HepG2 (cell line): ENCODE data around the gene CTNNA3. TPM values are rescaled to one million over a fixed set of nuclear protein-coding genes. Genes with fewer than 3 reads are reported as not detected.

ENCODE experiments used
- ATAC-seq: fragments of 200-7000 bp; cut with Tn5 transposase; 3 replicates; pipeline ENCODE4 v1.9.1; 2020; ENCODE audit warnings: mild to moderate bottlenecking, moderate library complexity
- BruUV-seq: library from RNA; stranded (reverse); fragments of 400-500 nt; replicated peaks from 2 replicates; lab custom pipeline; 2021; lab: Mats Ljungman, UMichigan
- CTCF ChIA-PET: fragments of 300-600 bp; formaldehyde crosslinking; extraction: SDS; loops from one replicate; lab custom pipeline; 2021; ENCODE audit warnings: low total read pairs, inconsistent platforms, low intra/inter-chr PET ratio; lab: Yijun Ruan, JAX
- POLR2A ChIA-PET: fragments of 350-600 bp; sonication (Branson Sonifier 250); formaldehyde crosslinking; loops from one replicate; lab custom pipeline; 2020; ENCODE audit warnings: antibody characterized with exemption, inconsistent platforms; lab: Yijun Ruan, JAX
- DNase-seq: peaks from one replicate; pipeline ENCODE4 v3.0.0-alpha.2; 2015; ENCODE audit warnings: low spot score
- FAIRE-seq: peaks from 3 replicates; lab custom pipeline; 2011; peaks lifted over from hg19 to GRCh38; lab: Jason Lieb, UNC
- H2AFZ ChIP-seq: one replicate; pipeline ENCODE4 v1.6.1; 2011; ENCODE audit warnings: low read length, inconsistent platforms
- H3K27ac ChIP-seq: fragments of 300-600 bp; 3 replicates; pipeline ENCODE4 v1.8.0; 2011; ENCODE audit warnings: mixed run types, mild to moderate bottlenecking, mixed read lengths, low read length, inconsistent platforms; ENCODE audit not compliant: insufficient read depth; ENCODE audit errors: extremely low read length
- H3K27me3 ChIP-seq, 2 experiments: fragments of 200-600 bp in 1 of 2; 2 replicates in 1 of 2; 3 replicates in 1 of 2; pipeline versions ENCODE4 v1.6.0 to v1.8.0; 2011; ENCODE audit warnings: low read length in 2 of 2, mild to moderate bottlenecking in 2 of 2, moderate library complexity in 2 of 2, inconsistent platforms in 1 of 2; ENCODE audit not compliant: insufficient read depth in 2 of 2, control insufficient read depth in 1 of 2
- H3K36me3 ChIP-seq, 2 experiments: fragments of 200-600 bp in 1 of 2; replicated peaks in 1 of 2; 2 replicates in 1 of 2; 3 replicates in 1 of 2; pipeline versions ENCODE4 v1.5.1 to v1.8.0; 2011; ENCODE audit warnings: low read length in 2 of 2, inconsistent platforms in 1 of 2; ENCODE audit not compliant: insufficient read depth in 2 of 2, control insufficient read depth in 1 of 2
- H3K4me1 ChIP-seq: 2 replicates; pipeline ENCODE4 v1.5.1; 2012; ENCODE audit warnings: low read length, inconsistent platforms; ENCODE audit not compliant: insufficient read depth
- H3K4me2 ChIP-seq: 2 replicates; pipeline ENCODE4 v1.6.0; 2011; ENCODE audit warnings: low read depth, low read length, inconsistent platforms
- H3K4me3 ChIP-seq, 3 experiments: fragments of 200-600 bp in 1 of 3; sonication (generic), shearing (Covaris generic) in 1 of 3; replicated peaks in 1 of 3; 2 replicates each; pipeline ENCODE4 v1.5.1; 2011 to 2016; ENCODE audit warnings: low read length in 3 of 3, inconsistent platforms in 2 of 3, low read depth in 2 of 3, mild to moderate bottlenecking in 2 of 3, control low read depth in 1 of 3, mixed read lengths in 1 of 3; ENCODE audit not compliant: insufficient read depth in 1 of 3
- H3K79me2 ChIP-seq: one replicate; pipeline ENCODE4 v1.6.1; 2011; ENCODE audit warnings: low read length, inconsistent platforms; ENCODE audit not compliant: insufficient read depth
- H3K9ac ChIP-seq: 2 replicates; pipeline ENCODE4 v1.6.0; 2011; ENCODE audit warnings: mild to moderate bottlenecking, low read depth, low read length, inconsistent platforms; ENCODE audit not compliant: insufficient read depth
- H3K9me3 ChIP-seq: 2 replicates; pipeline ENCODE4 v1.5.1; 2012; ENCODE audit warnings: mild to moderate bottlenecking, low read length
- H4K20me1 ChIP-seq: 2 replicates; pipeline ENCODE4 v1.6.0; 2011; ENCODE audit warnings: inconsistent platforms, mild to moderate bottlenecking, low read length, moderate library complexity; ENCODE audit not compliant: insufficient read depth
- ARNT2 ChIP-seq: sonication (generic); formaldehyde crosslinking; IDR thresholded peaks from 2 replicates; pipeline ENCODE4 v1.8.0; 2022; ENCODE audit warnings: mild to moderate bottlenecking, low read depth, missing genetic modification reagents, moderate library complexity
- CHD4 ChIP-seq: fragments of 200-600 bp; sonication (generic); IDR thresholded peaks from 2 replicates; pipeline ENCODE4 v1.7.0; 2017; ENCODE audit warnings: mild to moderate bottlenecking, low read length, borderline replicate concordance
- FOXP1 ChIP-seq, 2 experiments: fragments of 450-650 bp in 1 of 2; IDR thresholded peaks; 2 replicates each; pipeline ENCODE4 v1.6.1; 2017 to 2018; ENCODE audit warnings: antibody characterized with exemption in 1 of 2
- HNF4G ChIP-seq, 2 experiments: sonication (generic) in 1 of 2; formaldehyde crosslinking in 1 of 2; IDR thresholded peaks; 2 replicates each; pipeline versions ENCODE4 v1.4.0 to v1.6.1; 2011 to 2020; ENCODE audit warnings: borderline replicate concordance in 2 of 2, low read depth in 2 of 2, mild to moderate bottlenecking in 2 of 2, low read length in 1 of 2, missing genetic modification reagents in 1 of 2, moderate library complexity in 1 of 2
- HNRNPK ChIP-seq: fragments of 200-400 bp; formaldehyde crosslinking; IDR thresholded peaks from 2 replicates; pipeline ENCODE4 v1.6.1; 2018; ENCODE audit warnings: low read length, low read depth, moderate library complexity, mild to moderate bottlenecking; ENCODE audit not compliant: poor library complexity, severe bottlenecking
- MED1 ChIP-seq: sonication (generic); formaldehyde crosslinking; IDR thresholded peaks from 2 replicates; pipeline ENCODE4 v1.4.0; 2020; ENCODE audit warnings: missing genetic modification reagents
- PHF8 ChIP-seq: sonication (generic); formaldehyde crosslinking; IDR thresholded peaks from 2 replicates; pipeline ENCODE4 v1.5.0; 2020; ENCODE audit warnings: missing genetic modification reagents
- POGZ ChIP-seq: sonication (generic); formaldehyde crosslinking; IDR thresholded peaks from 2 replicates; pipeline ENCODE4 v1.4.0; 2020; ENCODE audit warnings: mild to moderate bottlenecking, missing genetic modification reagents
- SRSF1 ChIP-seq: fragments of 200-400 bp; formaldehyde crosslinking; optimal IDR thresholded peaks from 2 replicates; pipeline ENCODE3; 2017; ENCODE audit warnings: mild to moderate bottlenecking, low read depth, low read length, moderate library complexity
- TAF1 ChIP-seq: sonication (generic); formaldehyde crosslinking; IDR thresholded peaks from 2 replicates; pipeline ENCODE4 v1.4.0; 2020; ENCODE audit warnings: missing genetic modification reagents
- TCF7L2 ChIP-seq: IDR thresholded peaks from 2 replicates; pipeline ENCODE4 v1.6.1; 2011; ENCODE audit warnings: mild to moderate bottlenecking, low read depth, low read length, moderate library complexity
- THYN1 ChIP-seq: sonication (generic); formaldehyde crosslinking; IDR thresholded peaks from 2 replicates; pipeline ENCODE4 v1.8.1; 2023; ENCODE audit warnings: low read depth, mild to moderate bottlenecking, moderate library complexity, missing genetic modification reagents, borderline replicate concordance
- ZBTB7A ChIP-seq: sonication (generic); formaldehyde crosslinking; IDR thresholded peaks from 2 replicates; pipeline ENCODE4 v1.8.0; 2022; ENCODE audit warnings: mild to moderate bottlenecking, missing genetic modification reagents
- ZFP82 ChIP-seq: sonication (generic); formaldehyde crosslinking; IDR thresholded peaks from 2 replicates; pipeline ENCODE4 v1.5.1; 2020; ENCODE audit warnings: mild to moderate bottlenecking, missing genetic modification reagents, borderline replicate concordance
- ZNF326 ChIP-seq: sonication (generic); formaldehyde crosslinking; IDR thresholded peaks from 2 replicates; pipeline ENCODE4 v1.4.0; 2020; ENCODE audit warnings: missing genetic modification reagents, borderline replicate concordance
- ZNF546 ChIP-seq: sonication (generic); formaldehyde crosslinking; conservative IDR thresholded peaks from 2 replicates; pipeline ENCODE4 v1.8.1; 2023; ENCODE audit warnings: mild to moderate bottlenecking, missing genetic modification reagents
- ZNF547 ChIP-seq: sonication (generic); formaldehyde crosslinking; IDR thresholded peaks from 2 replicates; pipeline ENCODE4 v1.5.1; 2020; ENCODE audit warnings: mild to moderate bottlenecking, missing genetic modification reagents
- ZSCAN30 ChIP-seq: sonication (generic); formaldehyde crosslinking; IDR thresholded peaks from 2 replicates; pipeline ENCODE4 v1.5.0; 2020; ENCODE audit warnings: mild to moderate bottlenecking, missing genetic modification reagents
- WGBS: methylation state at CpG from one replicate; pipeline ENCODE4 v1.1.6; 2017; ENCODE audit warnings: low lambda C conversion rate; 5-methylcytosine and 5-hydroxymethylcytosine counted together
- in situ Hi-C: cut with HindIII; loops from 2 replicates; pipeline ENCODE4 v1.10.0; 2017; ENCODE audit warnings: low pct_unique_long_range_greater_than_20kb; ENCODE audit not compliant: extremely low pct_ligation_motif_present
- intact Hi-C: fragments of 100-400 bp; cut with micrococcal nuclease; formaldehyde crosslinking; loops from one replicate; pipeline ENCODE4 v1.10.0; 2022; ENCODE audit not compliant: unreplicated experiment
- polyA plus RNA-seq, 8 experiments: library from polyadenylated mRNA; depleted of rRNA in 3 of 8; stranded (reverse) in 7 of 8; unstranded in 1 of 8; fragments of >200 nt; fragmentation: Illumina TruSeq in 4 of 8; extraction: Trizol in 4 of 8; gene quantifications; 2 replicates each; pipeline versions ENCODE4 v1.2.1 to v1.2.3, GENCODE V29; 2011 to 2016; ENCODE audit warnings: low read depth in 4 of 8, missing spikeins in 1 of 8, mixed read lengths in 1 of 8; ENCODE audit not compliant: insufficient read depth in 1 of 8
- total RNA-seq, 5 experiments: library from RNA; depleted of rRNA; stranded (reverse); fragments of >200 nt; fragmentation: Illumina TruSeq; extraction: Trizol; gene quantifications; 2 replicates each; pipeline ENCODE4 v1.2.3, GENCODE V29; 2016; ENCODE audit warnings: low read depth in 1 of 5
- TF ChIP-seq, protein P1 (sequence below): sonication (generic); formaldehyde crosslinking; IDR thresholded peaks from 2 replicates; pipeline ENCODE4 v1.9.0; 2021; ENCODE audit warnings: missing genetic modification reagents, borderline replicate concordance

The CTNNA3 gene
- total and polyA plus RNA-seq, 2 of the 13 experiments (the other 11 are each of a cell fraction or from before 2014, with no cell fraction given), result not detected

DNA sequence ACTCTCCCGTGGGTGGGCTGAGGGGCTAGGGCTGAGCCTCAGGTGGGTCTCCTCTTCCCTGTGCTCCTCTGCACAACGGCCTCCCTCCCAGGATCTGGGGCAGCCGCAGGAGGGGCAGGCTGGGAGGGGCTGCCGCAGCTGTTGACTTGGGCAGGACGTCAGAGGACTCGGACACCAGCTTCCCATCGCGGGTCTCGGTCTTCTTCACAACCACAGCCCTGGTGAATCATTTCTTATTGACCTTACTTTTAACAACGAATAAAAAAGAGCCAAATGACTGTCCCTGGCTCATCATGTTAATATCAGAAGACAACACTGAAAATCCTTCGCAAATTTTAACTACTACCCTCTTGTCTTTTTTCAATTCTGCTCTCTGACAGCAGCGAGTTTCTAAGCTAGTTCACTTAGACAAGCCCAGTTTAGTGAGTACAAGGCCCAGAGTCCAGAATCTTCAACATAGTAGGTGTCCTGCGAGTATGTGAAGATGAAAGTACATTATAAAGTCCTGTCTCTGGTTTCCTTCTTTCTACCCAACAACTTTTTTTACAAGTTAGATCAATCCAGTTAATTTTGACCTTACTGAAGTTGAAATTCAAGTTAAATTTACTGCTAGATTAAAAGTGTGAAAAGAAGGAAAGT lies 32.4 kb downstream of the CTNNA3 start (continued):
- no peak for TF ChIP-seq ZSCAN30 (CRISPR knock-in tag)
- no peak for TF ChIP-seq ZNF326 (CRISPR knock-in tag)
- no peak for TF ChIP-seq TCF7L2
- no peak for TF ChIP-seq ARNT2
- no peak for TF ChIP-seq CHD4
- TF ChIP-seq, all 625 proteins: peak for 0

DNA sequence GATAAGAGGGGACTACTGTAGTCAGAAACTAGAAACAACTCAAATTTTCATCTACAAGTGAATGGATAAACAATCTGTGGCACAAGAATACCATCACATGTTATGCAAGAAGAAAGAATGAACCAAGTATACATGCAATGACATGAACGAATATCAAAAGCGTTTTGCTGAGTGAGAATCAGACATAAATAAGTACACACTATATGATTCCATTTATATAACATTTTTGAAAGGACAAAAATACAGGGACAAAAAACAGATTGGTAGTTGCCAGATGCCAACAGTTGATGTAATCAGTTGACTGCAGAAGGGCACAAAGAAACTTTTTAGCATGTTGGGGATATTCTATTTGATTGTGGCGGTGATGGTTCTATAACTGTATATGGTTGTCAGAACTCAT lies 33.6 kb downstream of the CTNNA3 start:
- no peak overlapping the region for H2AFZ ChIP-seq
- FAIRE-seq (no peak), ATAC-seq (no peak), DNase-seq (no peak)
- ChIA-PET POLR2A (no interaction called here), CTCF (no interaction called here)
- no peak overlapping the region for H3K4me3 ChIP-seq
- no TSS peak for BruUV-seq
- H4K20me1 ChIP-seq, result no peaks in the 10 kb centered on the region
- no peak overlapping the region for H3K4me2 ChIP-seq
- H3K9me3 ChIP-seq, result no peaks in the 10 kb centered on the region
- H3K36me3 ChIP-seq, result no peaks in the 10 kb centered on the region
- WGBS, result 31% methylated on average over 3 of the region's 3 CpGs
- intact Hi-C loops, result no loop called here
- no peaks in the 10 kb centered on the region; a peak in 1 of 5 replicates for H3K27me3 ChIP-seq
- H3K9ac ChIP-seq, result no peak overlapping the region
- no peak overlapping the region for H3K27ac ChIP-seq
- in situ Hi-C loops, result no loop called here
- no peaks in the 10 kb centered on the region for H3K79me2 ChIP-seq
- no peaks in the 10 kb centered on the region for H3K4me1 ChIP-seq
- TF ChIP-seq HNF4G (IDR thresholded peaks at IDR 0.05; ENCODE audit: borderline replicate concordance, low read depth, low read length) (no peak), HNF4G (CRISPR knock-in tag; IDR thresholded peaks at IDR 0.05; ENCODE audit: borderline replicate concordance, low read depth) (no peak), FOXP1 (IDR thresholded peaks at IDR 0.05) (no peak), FOXP1 (CRISPR knock-in tag; IDR thresholded peaks at IDR 0.05) (no peak), ZNF547 (CRISPR knock-in tag) (no peak), ZBTB7A (CRISPR knock-in tag) (no peak), HNRNPK (no peak), POGZ (CRISPR knock-in tag) (no peak), ZFP82 (CRISPR knock-in tag) (no peak), ZNF546 (CRISPR knock-in tag) (no peak), THYN1 (CRISPR knock-in tag) (no peak), PHF8 (CRISPR knock-in tag) (no peak), MED1 (CRISPR knock-in tag) (no peak), SRSF1 (no peak), TAF1 (CRISPR knock-in tag) (no peak)
- TF ChIP-seq, protein P1, sequence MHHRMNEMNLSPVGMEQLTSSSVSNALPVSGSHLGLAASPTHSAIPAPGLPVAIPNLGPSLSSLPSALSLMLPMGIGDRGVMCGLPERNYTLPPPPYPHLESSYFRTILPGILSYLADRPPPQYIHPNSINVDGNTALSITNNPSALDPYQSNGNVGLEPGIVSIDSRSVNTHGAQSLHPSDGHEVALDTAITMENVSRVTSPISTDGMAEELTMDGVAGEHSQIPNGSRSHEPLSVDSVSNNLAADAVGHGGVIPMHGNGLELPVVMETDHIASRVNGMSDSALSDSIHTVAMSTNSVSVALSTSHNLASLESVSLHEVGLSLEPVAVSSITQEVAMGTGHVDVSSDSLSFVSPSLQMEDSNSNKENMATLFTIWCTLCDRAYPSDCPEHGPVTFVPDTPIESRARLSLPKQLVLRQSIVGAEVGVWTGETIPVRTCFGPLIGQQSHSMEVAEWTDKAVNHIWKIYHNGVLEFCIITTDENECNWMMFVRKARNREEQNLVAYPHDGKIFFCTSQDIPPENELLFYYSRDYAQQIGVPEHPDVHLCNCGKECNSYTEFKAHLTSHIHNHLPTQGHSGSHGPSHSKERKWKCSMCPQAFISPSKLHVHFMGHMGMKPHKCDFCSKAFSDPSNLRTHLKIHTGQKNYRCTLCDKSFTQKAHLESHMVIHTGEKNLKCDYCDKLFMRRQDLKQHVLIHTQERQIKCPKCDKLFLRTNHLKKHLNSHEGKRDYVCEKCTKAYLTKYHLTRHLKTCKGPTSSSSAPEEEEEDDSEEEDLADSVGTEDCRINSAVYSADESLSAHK (CRISPR knock-in tag), result no peak
